GM19372 (cell line): Measurements from ENCODE around the gene SUN5.
"Not testable (repeated sequence)": the region's sequence is repeated elsewhere in the genome, so short reads cannot be mapped to it uniquely, and the experiment has no call there.

ENCODE experiments used
- ATAC-seq: cut with Tn5 transposase; IDR thresholded peaks from one replicate; pipeline ENCODE4 v1.9.1; 2021; ENCODE audit warnings: mild to moderate bottlenecking, low read depth, moderate library complexity; ENCODE audit not compliant: unreplicated experiment

The SUN5 gene

GRCh38 chr20:33004141-33004751 is at the start of gene SUN5:
Gene SUN5 (minus strand): TSS chr20:33004433. CDS start chr20:33004340, 93 bp downstream.
- ATAC-seq = no peak

- ATAC-seq = no peak
These were observed 49.3 kb upstream of the SUN5 start, which contains the start of gene BPIFB3 for GRCh38 chr20:33053291-33054106. Gene BPIFB3 (plus strand): TSS chr20:33053903. CDS start chr20:33055436, 1,533 bp downstream.

- ATAC-seq = no peak
These were observed 47.1 kb upstream of the SUN5 start for GRCh38 chr20:33051333-33051732.

- ATAC-seq = no peak
These were observed 42.2 kb upstream of the SUN5 start for GRCh38 chr20:33046412-33046811.

- ATAC-seq = not testable (repeated sequence)
These were observed 41.0 kb upstream of the SUN5 start for GRCh38 chr20:33045129-33045721.

GRCh38 chr20:33043731-33044181 is 39.5 kb upstream of the SUN5 start:
- ATAC-seq = no peak

- ATAC-seq = no peak
These were observed 38.9 kb upstream of the SUN5 start for GRCh38 chr20:33042983-33043730.

- ATAC-seq = no peak
These were observed 38.2 kb upstream of the SUN5 start for GRCh38 chr20:33042430-33042829.

GRCh38 chr20:33038243-33038642 is 34.0 kb upstream of the SUN5 start:
- ATAC-seq = no peak

- no peak for ATAC-seq
These were observed 33.2 kb upstream of the SUN5 start for GRCh38 chr20:33037456-33037855.

GRCh38 chr20:33034901-33035492 is 30.8 kb upstream of the SUN5 start:
- no peak for ATAC-seq

- no peak for ATAC-seq
These were observed 29.9 kb upstream of the SUN5 start for GRCh38 chr20:33034115-33034514.

- no peak for ATAC-seq
These were observed 29.1 kb upstream of the SUN5 start for GRCh38 chr20:33033381-33033780.

- ATAC-seq = no peak
These were observed 28.3 kb upstream of the SUN5 start for GRCh38 chr20:33032555-33032954.

- ATAC-seq = no peak
These were observed 27.3 kb upstream of the SUN5 start, which contains the start of gene BPIFB6 for GRCh38 chr20:33031531-33031930. Gene BPIFB6 (plus strand): TSS chr20:33031648. CDS start chr20:33031648, 0 bp downstream.

- no peak for ATAC-seq
These were observed 26.3 kb upstream of the SUN5 start for GRCh38 chr20:33030569-33030968.

GRCh38 chr20:33030076-33030475 is 25.8 kb upstream of the SUN5 start:
- no peak for ATAC-seq

- no peak for ATAC-seq
These were observed 24.6 kb upstream of the SUN5 start for GRCh38 chr20:33028875-33029274.

GRCh38 chr20:33027769-33028751 is 23.8 kb upstream of the SUN5 start:
- ATAC-seq = no peak
